Measurements from ENCODE around the gene EPHB1.
"Not testable (repeated sequence)": the region's sequence is repeated elsewhere in the genome, so short reads cannot be mapped to it uniquely, and the experiment has no call there.

Gene EPHB1

GRCh38 chr3:135097276-135097946, 302.4 kb downstream of the EPHB1 start:
- DNase-seq, result no peak

- no peak for DNase-seq
Measured at GRCh38 chr3:135099734-135100355, 304.8 kb downstream of the EPHB1 start.

GRCh38 chr3:135100366-135100765, 305.3 kb downstream of the EPHB1 start:
- no peak for DNase-seq

- DNase-seq, result no peak
Measured at GRCh38 chr3:135103917-135104316, 308.9 kb downstream of the EPHB1 start.

- DNase-seq, result no peak
Measured at GRCh38 chr3:135106445-135106844, 311.4 kb downstream of the EPHB1 start.

GRCh38 chr3:135107043-135107442, 312.0 kb downstream of the EPHB1 start:
- no peak for DNase-seq

- no peak for DNase-seq
Measured at GRCh38 chr3:135109681-135110080, 314.6 kb downstream of the EPHB1 start.

- DNase-seq, result not testable (repeated sequence)
Measured at GRCh38 chr3:135114551-135114950, 319.5 kb downstream of the EPHB1 start.

- no peak for DNase-seq
Measured at GRCh38 chr3:135117977-135118376, 322.9 kb downstream of the EPHB1 start.

- DNase-seq, result no peak
Measured at GRCh38 chr3:135118792-135119191, 323.7 kb downstream of the EPHB1 start.

- no peak for DNase-seq
Measured at GRCh38 chr3:135125171-135125801, 330.2 kb downstream of the EPHB1 start.

- no peak for DNase-seq
Measured at GRCh38 chr3:135127946-135128470, 332.9 kb downstream of the EPHB1 start.

GRCh38 chr3:135128818-135129217, 333.8 kb downstream of the EPHB1 start:
- no peak for DNase-seq

GRCh38 chr3:135131290-135131689, 336.2 kb downstream of the EPHB1 start:
- no peak for DNase-seq

GRCh38 chr3:135133905-135134683, 339.0 kb downstream of the EPHB1 start:
- DNase-seq, result no peak

- no peak for DNase-seq
Measured at GRCh38 chr3:135134684-135135075, 339.6 kb downstream of the EPHB1 start.

- DNase-seq, result no peak
Measured at GRCh38 chr3:135135445-135135844, 340.4 kb downstream of the EPHB1 start.

- DNase-seq, result no peak
Measured at GRCh38 chr3:135136361-135137100, 341.5 kb downstream of the EPHB1 start.

GRCh38 chr3:135137296-135137695, 342.2 kb downstream of the EPHB1 start:
- DNase-seq, result no peak

- no peak for DNase-seq
Measured at GRCh38 chr3:135138776-135139175, 343.7 kb downstream of the EPHB1 start.

GRCh38 chr3:135140591-135140990, 345.5 kb downstream of the EPHB1 start:
- no peak for DNase-seq

GRCh38 chr3:135141160-135141559, 346.1 kb downstream of the EPHB1 start:
- no peak for DNase-seq

GRCh38 chr3:135141672-135142071, 346.6 kb downstream of the EPHB1 start:
- DNase-seq, result no peak
